Amniotic epithelial cell (primary cell): ENCODE data around the gene RAB40AL.

Experiments
- DNase-seq: peaks from one replicate; pipeline ENCODE4 v3.0.0-alpha.2; 2010; ENCODE audit warnings: low read depth

RAB40AL gene

GRCh38 chrX:102983205-102983604 is 46.1 kb downstream of the RAB40AL start:
- DNase-seq, result no peak

- no peak for DNase-seq
These were observed 48.1 kb downstream of the RAB40AL start for GRCh38 chrX:102985192-102985591.
